Measurements from ENCODE around the gene ENTPD2.
A peak's percentile ranks its signal among the peaks of the same experiment; 100 is the strongest.

ENTPD2 gene

DNA sequence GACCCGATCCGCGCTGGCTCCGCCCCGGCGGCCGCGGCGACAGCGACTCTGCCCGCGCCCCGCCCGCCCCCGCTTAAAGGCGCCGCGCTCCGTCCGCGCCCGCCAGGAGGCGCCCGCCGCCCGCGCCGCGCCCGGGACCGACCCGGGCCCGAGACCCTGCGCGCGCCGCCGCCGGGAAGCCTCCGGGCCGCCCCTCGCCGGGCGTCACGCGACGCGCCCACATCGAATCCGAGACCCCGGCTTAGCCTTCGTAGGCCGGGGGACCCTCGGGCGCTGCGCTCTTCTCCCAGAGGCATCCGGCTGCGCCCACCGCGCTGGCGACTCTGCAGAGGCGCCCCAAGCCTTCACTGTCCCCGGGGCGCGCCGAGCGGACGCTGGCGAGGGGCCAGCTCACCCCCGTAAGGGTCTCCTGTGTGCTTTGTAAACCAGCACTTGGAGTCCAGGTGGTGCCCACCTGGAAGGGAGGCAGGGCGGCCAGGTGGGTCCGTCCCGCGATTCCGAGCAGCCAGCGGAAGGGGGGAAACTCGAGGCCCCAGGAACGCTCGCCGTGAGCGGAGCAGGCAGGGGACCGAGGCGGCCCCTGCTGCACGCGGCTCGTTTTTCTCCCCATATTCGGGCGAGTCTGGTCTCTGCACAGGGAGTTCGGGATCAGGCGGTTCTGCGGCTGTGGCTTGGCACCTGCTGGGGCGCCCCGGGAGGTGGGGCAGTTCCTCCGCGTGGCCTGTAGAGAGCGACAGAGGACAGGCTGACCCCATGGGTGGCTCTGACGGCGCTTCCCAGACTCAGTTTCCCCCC is 25.4 kb downstream of the ENTPD2 start:
- DNase-seq: peak; percentile 89

DNA sequence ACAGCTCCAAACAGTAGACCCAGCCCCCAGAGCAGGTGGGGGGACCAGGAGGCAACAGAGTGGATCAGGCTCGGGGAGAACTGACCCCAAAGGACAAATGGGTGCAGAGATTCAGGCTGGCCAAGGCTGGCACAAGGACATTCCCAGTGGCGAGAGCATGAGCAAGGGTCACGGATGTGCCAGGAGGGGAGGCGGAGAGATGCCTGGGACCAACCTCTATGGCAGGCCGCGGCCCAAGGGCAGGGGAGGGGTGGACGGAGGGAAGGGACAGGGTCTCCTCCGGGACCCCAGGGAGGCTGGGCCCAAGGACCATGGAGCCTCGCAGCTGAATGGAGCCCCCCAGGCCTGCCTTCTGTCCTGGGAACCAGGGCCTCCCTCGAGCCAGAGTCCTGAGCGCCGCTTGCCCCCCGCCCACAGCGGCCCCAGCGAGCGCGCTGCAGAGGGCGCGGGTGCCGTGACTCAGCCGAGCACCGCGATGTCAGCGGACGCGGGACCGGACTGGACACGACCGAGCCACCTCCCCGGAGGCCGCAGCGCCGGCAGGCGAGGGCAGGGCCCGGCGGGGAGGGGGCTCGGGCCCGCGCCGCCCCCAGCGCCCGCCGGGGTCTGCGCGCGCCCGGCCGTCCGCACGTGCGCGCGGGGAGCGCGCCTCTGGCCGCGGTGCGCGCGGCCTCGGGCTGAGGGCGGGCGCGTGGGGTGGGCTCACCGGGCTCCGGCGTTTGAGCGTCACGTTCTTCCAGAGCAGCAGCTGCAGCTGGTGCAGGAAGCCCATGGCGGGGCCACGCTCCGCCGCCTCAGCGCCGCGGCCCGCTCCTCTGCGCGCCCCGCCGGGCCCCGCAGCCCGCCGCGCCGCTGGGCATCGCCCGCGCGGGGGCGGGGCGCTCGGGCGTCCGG is 26.2 kb downstream of the ENTPD2 start, which contains the start of gene ABCA2:
Gene ABCA2 (minus strand): TSS at position 869 of the 894 bp plus-strand sequence. CDS start 97 bp downstream, at position 772.
- no peak for DNase-seq

DNA sequence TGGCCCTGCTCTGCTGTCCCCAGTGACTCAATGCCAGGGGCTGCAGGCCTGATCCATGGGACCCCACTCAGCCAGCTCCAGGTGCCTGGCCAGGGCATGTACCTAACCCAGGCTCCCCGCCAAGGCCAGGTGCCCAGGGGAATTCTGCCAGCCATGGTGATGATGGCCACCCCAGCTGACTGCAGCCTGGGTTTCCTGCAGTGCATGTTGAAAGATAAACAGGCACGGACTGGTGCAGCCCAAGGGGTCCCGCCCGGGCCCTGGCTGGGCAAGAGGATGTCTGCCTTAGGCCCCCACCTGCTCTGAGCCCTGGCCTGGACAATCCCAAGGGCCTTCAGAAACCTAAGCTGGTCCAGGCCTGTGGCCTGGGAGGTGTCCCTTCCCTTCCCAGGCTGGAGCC is 27.0 kb downstream of the ENTPD2 start:
- no peak for DNase-seq

DNA sequence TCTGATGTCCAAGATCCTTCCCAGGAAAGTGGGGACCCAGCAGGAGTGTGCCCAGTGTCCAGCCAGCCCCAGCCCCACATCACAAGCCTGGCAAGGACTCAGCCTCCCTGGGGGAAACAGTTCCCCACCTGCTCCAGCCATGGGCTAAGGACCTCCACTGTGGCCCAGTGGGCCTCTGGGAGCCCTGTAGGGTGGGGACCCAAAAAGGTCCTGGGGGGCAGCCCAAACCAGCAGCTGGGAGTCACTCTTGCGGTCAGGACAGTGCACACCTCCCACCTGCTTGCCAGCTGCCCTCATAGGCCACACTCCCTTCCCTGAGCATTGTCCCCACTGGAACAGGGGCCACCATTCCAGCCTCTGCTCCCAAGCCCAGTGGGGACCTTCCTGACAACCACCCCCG is 27.5 kb downstream of the ENTPD2 start:
- DNase-seq: no peak

DNA sequence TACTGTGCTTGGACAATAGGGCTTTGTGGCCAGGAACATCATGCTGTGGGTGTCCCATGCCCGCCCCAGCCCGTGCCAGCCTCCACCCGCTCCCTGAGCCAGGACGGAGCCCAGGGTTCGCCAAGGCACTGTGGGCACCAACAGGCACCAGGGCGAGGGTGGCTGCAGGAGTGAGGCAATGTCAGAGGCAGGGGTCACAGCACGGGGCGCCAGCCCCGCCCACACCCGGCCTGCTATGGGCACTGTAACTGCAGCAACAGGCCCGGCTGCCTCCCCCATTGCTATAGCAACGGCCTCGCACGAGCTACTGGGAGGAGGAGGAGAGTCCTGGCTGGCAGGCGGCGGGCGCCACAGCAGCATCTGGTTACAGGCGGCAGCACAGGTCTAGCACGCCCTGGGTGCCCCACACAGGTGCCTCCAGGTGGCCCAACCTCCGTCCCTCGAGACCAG is 28.3 kb downstream of the ENTPD2 start:
- no peak for DNase-seq

DNA sequence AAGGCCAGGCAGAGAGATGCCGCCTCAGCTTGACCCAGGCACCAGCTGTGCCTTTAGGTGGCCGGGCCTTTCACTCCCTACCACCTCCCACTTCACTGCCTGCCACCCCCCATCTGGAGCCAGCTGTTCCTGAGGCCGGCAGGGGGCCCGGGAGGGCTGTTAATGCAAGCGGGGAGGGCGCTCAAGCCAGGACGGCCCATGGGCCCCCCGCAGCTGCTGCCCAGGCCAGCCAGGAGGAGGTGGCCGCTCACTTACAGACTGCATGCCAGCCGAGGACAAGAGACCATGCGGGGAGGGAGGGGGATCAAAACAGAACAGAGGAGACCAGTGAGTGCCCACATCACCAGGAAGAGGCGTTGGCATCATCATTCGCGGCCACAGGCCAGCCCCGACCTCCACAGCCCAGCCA is 30.3 kb downstream of the ENTPD2 start:
- DNase-seq: no peak

DNA sequence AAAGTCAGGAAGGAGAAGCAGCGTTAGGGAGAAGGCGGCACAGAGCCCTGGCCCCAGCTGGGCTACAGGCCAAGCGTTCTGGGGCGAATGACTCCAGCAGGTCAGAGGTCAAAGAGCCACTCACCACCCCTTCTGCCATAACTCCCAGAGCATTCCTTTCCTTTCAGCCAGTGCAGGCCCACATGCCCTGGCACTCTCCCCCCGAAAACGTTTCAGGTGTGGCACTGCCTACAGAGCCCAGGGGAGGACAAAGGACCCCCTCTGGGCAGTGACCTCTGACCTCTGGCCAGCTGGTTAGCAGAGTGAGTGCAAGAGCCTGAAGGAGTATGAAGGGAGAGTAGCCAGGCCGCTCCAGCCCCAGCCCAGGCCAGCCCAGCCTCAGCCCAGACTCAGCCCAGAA is 30.7 kb downstream of the ENTPD2 start:
- no peak for DNase-seq

DNA sequence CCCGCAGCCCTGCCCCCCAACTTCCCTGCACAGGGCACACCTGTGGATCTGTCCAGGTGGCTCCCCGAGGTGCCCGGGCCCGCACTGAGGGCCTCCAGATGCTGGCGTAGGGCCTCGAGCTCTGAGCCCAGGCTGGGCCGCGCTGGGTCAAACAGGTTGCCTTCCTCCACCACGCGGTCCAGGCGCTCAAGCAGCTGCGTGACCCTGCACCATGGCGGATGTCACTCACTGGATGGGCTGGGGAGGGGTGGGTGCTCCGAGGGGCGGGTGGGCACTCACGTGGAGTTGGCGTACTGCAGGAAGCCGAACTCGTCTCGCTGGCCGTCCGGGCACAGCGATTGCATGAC is 31.2 kb downstream of the ENTPD2 start:
- no peak for DNase-seq

DNA sequence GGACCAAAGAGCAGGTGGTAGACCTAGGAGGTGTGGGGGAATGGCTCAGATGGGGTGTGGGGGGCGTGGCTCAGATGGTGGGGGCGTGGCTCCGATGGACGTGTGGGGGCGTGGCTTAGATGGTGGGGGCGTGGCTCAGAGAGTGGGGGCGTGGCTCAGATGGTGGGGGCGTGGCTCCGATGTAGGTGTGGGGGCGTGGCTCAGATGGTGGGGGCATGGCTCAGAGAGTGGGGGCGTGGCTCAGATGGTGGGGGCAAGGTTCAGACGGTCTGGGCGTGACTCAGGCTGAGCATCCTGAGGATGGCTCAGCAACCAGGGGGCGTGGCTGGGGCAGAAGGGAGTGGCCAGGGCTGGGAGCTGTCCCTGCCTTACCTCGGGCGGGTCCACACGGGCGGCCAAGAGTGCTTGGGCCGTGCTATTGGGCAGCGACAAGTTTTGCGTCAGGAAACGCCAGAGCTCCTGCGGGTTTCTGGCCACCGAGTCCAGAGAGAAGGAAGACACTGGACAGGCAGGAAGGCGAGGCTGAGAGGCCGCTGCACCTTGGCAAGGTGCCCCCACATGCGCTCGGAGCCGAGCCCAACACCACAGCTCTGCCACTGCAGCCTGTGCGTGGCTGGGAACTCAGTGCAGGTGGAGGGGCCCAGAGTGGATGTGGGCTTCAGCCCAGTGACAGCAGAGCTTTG is 31.7 kb downstream of the ENTPD2 start:
- DNase-seq: peak; percentile 87

DNA sequence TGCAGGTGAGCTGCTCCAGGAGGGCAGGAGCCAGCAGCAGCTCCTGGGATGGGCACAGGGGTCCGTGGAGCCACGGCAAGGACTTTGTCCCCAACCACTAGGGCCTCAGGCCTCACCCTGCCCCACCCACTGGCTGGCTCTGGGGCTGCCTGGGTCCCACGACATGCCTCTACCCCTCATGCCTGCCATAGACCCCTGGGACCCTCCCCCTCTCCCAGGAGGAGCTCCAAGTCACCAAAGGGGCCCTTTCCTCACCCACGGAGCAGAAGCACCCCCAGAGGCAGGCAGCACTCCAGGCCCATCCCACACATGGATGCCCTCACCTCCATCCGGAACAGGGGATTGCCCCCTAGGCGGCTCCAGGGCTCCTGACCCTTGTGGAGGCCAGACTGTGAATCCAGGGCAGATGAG is 32.3 kb downstream of the ENTPD2 start:
- DNase-seq: no peak

DNA sequence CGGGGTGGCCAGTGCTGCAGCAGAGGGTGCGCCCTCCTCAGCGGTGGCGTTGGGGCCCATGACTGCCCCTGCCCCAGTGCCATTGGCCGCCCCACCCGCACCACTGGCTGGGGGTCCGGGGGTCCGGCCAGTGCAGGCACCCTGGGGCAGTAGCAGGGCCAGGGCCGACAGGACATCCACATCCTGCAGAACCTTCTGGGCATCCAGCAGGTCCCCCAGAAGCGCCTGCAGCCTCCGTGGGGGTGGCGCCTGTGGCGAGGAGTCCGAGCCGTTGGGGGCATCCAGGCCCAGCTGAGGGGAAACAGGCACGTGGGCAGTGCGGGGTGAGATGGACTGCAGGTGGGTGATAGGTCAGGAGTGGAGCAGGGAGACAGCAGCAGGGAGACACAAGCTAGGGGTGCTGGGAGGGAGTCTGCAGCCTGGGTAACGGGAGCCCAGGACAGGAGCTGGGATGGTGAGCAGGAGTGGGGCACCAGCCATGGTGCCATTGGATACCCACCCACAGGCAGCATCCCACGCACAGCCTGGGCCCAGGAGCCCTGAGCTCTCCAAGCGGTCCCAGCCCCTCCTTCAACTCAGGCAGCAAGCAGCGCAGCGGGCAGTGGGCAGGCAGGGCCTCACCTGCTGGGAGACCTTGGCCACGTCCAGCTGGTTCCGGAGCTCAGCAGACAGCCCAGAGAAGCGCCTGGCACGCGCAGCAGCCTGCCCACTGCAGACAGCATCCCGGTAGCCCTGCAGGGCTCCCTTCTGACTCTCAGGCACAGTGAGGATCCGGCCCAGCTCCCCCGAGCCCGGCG is 32.9 kb downstream of the ENTPD2 start:
- DNase-seq: no peak

DNA sequence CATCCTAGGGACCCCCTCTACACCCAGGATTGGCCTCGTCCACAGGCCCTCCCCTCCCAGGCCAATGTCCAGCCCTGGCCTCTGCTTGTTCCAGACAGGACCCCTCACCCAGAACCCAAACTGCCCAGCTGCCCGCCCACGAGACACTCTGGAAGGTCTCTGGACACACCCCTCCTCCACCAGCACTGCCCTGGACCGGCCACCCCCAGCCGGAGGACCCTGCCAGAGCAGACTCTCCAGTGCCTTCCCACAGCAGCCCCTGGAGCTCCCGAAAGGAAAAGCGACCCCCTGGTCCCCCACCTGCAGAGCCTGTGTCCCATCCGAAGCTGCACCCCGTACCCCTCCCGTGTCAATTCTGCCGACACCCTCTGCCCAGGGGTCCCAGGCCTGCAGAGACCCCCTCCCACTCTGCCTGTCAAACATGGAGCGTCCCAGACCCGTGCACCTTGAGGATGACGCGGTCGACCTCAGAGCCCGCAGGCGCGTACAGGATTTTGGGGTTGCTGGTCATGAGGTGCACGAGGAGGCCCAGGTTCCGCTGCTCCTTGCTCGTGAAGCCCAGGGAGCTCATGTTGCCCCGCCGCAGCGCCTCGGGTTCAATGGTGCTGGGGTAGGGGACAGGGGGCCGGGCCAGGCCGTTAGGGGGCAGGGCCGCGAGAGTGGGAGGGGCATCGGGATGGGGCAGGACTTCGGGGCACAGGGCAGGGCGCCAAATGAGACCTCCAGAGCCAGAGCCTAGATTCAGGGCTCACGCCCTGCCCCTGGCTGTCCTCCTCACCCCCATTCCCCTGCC is 33.8 kb downstream of the ENTPD2 start:
- DNase-seq: no peak

DNA sequence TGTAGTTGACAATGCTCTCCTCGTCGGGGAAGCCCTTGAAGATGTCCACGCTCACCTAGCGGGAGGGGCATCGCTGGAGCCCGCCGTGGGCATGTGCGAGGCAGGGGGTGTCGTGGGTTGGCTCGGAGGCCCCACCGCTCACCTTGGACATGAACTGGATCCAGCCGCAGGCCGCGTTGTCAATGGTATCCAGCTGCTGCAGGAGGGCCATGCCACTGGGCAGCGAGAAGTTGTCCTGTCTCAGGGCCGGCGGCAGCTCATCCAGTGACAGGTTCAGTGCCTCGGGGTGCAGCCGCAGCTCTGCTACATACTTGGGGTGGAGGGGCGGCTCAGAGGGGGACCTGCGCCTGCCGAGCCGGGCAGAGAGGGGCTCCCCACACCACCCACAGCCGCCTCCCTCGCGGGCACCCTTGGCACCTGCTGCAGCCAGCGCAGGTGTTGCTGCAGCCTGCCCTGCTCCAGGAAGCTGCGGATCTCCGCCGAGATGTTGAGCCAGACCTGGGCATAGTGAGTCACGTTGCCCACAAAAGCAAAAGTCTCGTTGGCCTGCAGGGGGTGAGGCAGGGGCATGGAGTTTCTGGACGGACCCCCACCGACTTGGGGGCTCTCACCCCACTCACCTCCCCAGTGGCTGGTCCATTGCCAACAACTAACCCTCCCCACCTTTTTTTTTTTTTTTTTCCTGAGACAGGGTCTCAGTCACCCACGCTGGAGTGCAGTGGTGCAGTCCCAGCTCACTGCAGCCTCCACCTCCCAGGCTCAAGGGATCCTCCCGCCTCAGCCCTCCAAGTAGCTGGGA is 34.9 kb downstream of the ENTPD2 start:
- DNase-seq: no peak

DNA sequence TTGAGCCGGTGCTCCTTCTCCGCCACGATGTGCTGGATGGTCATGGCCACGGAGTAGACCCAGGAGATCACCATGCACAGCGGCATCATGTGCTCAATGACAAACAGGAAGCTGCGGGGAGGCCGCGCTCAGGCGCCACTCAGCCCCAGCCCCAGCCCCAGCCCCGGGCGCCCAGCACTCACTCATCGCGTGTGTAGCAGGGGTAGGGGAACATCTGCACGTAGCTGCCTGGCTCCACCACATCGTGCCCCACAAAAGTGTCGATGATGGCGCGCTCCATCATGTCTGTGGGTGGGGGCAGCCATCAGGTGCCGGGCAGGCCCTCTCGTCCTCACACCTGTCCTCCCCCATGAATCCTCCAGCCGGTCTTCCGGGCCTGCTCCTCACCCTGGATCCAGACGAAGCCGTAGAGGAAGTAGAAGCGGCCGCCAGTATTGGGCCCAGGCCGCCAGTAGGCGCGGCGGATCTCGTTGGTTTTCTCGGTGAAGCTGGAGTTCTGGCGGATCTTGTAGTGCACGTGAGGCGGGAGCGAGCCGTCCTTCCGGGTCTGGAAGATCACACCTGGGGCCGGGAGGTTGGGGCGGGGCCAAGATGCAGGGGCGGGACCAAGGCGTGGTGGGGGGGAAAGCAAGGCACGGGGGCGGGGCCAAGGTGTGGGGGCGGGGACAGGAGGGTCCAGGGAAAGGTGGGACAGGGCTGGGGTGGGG is 35.9 kb downstream of the ENTPD2 start:
- no peak for DNase-seq

DNA sequence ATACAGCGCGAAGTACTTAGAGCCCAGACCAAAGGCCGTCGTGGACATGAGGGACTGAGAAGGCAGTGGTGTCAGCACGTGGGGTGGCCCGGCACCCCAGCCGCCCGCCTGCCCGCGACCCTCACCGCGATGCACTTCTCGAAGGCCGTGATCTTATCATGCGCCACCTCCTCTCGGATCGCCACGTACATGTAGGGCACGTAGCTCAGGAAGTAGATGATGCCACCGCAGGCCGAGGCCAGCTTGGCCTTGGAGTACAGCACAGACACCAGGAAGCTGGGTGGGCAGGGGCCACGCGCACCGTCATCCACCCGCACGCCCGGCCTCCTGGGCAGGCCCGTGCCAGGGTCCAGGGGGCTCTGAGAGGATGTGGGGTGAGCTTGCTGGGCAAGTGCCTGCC is 36.8 kb downstream of the ENTPD2 start:
- DNase-seq: no peak

DNA sequence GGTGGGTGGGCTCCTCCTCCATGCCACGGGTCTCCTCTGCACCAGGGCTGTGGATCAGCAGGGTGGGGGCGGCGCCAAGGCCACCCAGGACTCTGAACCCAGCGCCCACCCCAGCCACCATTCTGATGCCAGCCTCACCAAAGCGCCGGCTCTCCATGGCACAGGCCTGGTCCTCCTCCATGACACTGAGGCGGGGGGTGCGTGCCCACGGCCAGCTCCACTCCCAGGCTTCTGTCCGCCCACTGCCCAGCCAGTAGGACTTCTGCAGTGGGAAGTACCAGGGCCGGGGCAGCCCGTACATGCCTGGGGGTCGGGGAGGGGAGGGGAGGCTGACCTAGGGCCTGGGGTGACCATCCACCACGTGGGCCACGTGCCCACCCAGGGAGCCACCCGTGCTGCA is 37.4 kb downstream of the ENTPD2 start:
- no peak for DNase-seq

DNA sequence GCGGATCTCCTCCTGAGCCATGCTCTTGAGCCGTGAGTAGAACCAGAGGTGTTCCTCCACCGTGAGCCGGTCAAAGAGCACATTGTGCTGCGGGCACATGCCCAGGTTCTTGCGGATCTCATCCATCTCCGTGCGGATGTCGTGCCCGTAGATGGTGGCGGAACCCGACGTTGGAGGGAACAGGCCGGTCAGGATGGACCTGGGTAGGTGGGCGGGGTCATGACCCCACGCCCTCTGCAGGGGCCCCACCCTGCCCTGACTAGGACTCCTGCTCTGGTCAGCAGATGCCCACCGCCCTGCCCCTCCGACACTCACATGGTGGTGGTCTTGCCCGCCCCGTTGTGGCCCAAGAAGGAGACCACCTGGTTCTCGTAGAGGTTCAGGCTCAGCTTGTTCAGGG is 37.9 kb downstream of the ENTPD2 start:
- no peak for DNase-seq

DNA sequence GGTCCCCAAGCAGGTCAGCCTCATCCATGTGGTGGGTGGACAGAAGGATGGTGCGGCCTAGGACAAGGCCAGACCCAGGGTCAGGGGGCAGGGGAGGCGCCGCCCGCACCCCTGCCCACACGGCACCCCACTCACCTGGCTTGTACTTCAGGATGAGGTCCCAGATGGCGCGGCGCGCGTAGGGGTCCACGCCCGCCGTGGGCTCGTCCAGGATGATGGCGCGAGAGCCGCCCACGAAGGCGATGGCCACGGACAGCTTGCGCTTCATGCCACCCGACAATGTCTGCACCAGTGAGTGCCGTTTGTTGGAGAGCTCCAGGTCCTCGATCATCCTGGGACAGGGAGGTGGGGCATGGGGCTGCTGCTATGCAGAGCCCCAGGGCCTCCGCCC is 38.3 kb downstream of the ENTPD2 start:
- no peak for DNase-seq

DNA sequence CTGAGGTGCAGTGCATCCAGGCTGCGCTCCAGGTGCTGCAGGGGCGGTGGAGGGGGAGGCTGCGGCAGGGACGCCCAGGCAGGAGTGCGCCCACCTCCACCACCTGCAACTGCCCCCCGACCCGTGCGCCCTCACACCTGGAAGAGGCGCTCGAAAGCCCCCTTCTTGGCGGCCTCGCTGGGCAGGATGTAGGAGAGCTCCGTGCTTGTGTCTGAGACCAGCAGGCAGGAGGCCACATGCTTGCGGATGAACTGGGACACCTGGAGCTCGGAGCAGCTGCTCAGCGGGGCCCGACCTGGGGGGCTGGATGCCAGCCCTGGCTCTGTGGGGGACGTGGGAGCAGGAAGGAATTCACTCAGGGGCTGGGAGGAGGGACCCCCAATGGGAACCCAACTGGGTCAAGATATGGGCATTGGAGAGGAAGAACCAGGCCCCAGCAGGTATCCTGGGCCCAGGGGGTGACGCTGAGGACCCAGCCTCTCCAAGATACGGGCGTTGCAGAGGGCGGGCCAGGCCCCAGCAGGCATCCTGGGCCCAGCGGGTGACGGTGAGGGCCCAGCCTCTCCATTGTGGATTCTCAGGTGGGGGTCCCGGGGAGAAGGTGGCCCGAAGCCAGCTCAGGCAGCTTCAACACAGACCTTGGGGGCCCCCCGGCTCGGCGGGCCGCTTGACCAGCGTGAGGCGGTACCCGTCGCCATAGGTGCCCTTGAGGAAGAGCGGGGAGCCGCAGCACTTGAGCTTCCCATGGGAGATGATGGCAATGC is 38.9 kb downstream of the ENTPD2 start:
- DNase-seq: no peak

Data from activated CD4-positive, alpha-beta T cell treated with anti-CD3 and anti-CD28 coated beads, Interleukin-2, Interleukin-6, amounts not matched to agents 100 ng/mL and 50 ng/mL, durations not matched to agents 16 hours and 8 hours (primary cell).